Caco-2 (cell line): Measurements from ENCODE around the gene CDK14. TPM values are rescaled to one million over a fixed set of nuclear protein-coding genes. Genes with fewer than 3 reads are reported as not detected.
"Not testable (repeated sequence)": the region's sequence is repeated elsewhere in the genome, so short reads cannot be mapped to it uniquely, and the experiment has no call there.

Experiments used
- BruUV-seq: library from RNA; stranded (reverse); fragments of 400-500 nt; replicated peaks from 2 replicates; lab custom pipeline; 2021; lab: Mats Ljungman, UMichigan
- CTCF ChIA-PET: fragments of 300-600 bp; sonication (Branson Sonifier 250); formaldehyde crosslinking; loops from one replicate; lab custom pipeline; 2022; ENCODE audit warnings: antibody characterized with exemption; lab: Charles Lee
- POLR2A ChIA-PET: fragments of 300-600 bp; sonication (Branson Sonifier 250); formaldehyde crosslinking; loops from one replicate; lab custom pipeline; 2022; ENCODE audit warnings: antibody characterized with exemption; lab: Charles Lee
- DNase-seq, 2 experiments: peaks; one replicate each; pipeline versions ENCODE4 v3.0.0 to v3.0.0-alpha.2; 2020 to 2022
- H3K27me3 ChIP-seq: replicated peaks from 2 replicates; pipeline ENCODE4 v1.6.0; 2011; ENCODE audit warnings: low read length; ENCODE audit not compliant: control insufficient read depth, insufficient read depth
- H3K36me3 ChIP-seq: 2 replicates; pipeline ENCODE4 v1.5.1; 2011; ENCODE audit warnings: low read length; ENCODE audit not compliant: control insufficient read depth, insufficient read depth
- H3K4me1 ChIP-seq: fragments of 250-450 bp; sonication (Bioruptor Pico); 2 replicates; pipeline ENCODE4 v1.5.1; 2020; ENCODE audit warnings: mild to moderate bottlenecking
- H3K4me3 ChIP-seq: 2 replicates; pipeline ENCODE4 v1.5.1; 2011; ENCODE audit warnings: low read depth, mild to moderate bottlenecking, control low read depth, low read length
- H3K9me3 ChIP-seq: fragments of 250-450 bp; sonication (Bioruptor Pico); 2 replicates; pipeline ENCODE4 v1.5.1; 2020; ENCODE audit warnings: mild to moderate bottlenecking, moderate library complexity
- H3K27ac Mint-ChIP-seq: one replicate; pipeline ENCODE4 v1.8.0; 2022; ENCODE audit warnings: mixed read lengths; ENCODE audit not compliant: unreplicated experiment
- H3K27me3 Mint-ChIP-seq: one replicate; pipeline ENCODE4 v1.8.0; 2022; ENCODE audit warnings: mixed read lengths; ENCODE audit not compliant: insufficient read depth, unreplicated experiment
- H3K36me3 Mint-ChIP-seq: one replicate; pipeline ENCODE4 v1.8.0; 2022; ENCODE audit warnings: mild to moderate bottlenecking, mixed read lengths; ENCODE audit not compliant: insufficient read depth, unreplicated experiment
- H3K4me1 Mint-ChIP-seq: one replicate; pipeline ENCODE4 v1.8.0; 2022; ENCODE audit warnings: low read depth, mixed read lengths; ENCODE audit not compliant: unreplicated experiment
- H3K4me3 Mint-ChIP-seq: one replicate; pipeline ENCODE4 v1.8.0; 2022; ENCODE audit warnings: mild to moderate bottlenecking, moderate library complexity, mixed read lengths; ENCODE audit not compliant: unreplicated experiment
- H3K9me3 Mint-ChIP-seq: one replicate; pipeline ENCODE4 v1.8.0; 2022; ENCODE audit warnings: mixed read lengths; ENCODE audit not compliant: unreplicated experiment
- intact Hi-C: fragments of 100-400 bp; cut with micrococcal nuclease; formaldehyde crosslinking; loops from one replicate; pipeline ENCODE4 v1.10.0; 2022; ENCODE audit not compliant: unreplicated experiment
- total RNA-seq: library from RNA; stranded (reverse); gene quantifications from 2 replicates; pipeline ENCODE4 v1.2.3, GENCODE V29; 2022
- TF ChIP-seq, protein P1 (sequence below), 2 experiments: fragments of 200-600 bp in 1 of 2; IDR thresholded peaks; 1 replicate in 1 of 2; 2 replicates in 1 of 2; pipeline versions ENCODE4 v1.5.1 to v1.8.0; 2011 to 2022; ENCODE audit warnings: antibody characterized with exemption in 1 of 2, control low read depth in 1 of 2, inconsistent platforms in 1 of 2, low read depth in 1 of 2, low read length in 1 of 2, mild to moderate bottlenecking in 1 of 2, moderate library complexity in 1 of 2; ENCODE audit not compliant: insufficient read depth in 1 of 2, severe bottlenecking in 1 of 2, unreplicated experiment in 1 of 2

Gene CDK14
- total RNA-seq, 1 experiment from 2014 or later = 18.2 TPM

DNA sequence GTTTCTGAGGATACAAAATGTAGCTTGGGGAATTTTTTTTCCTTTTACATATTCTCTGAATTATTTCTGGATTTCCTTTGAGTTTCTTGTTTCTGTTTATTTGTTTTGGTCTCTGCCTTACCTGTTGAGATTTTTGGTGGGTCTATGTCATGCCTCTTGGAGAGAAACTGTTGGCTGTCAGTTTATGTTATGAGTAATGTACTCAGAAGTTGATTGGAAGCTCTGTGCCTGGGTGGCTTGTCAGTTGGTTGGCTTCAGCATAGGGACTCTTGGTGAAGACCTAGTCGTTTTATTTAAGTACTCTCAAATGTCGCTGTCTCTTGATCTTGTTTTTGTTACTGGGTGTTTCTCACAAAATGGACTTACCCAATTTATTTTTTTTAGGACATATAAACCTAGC lies 132.4 kb downstream of the CDK14 start:
- Mint-ChIP-seq H3K9me3 (peaks cover 14% of the 10 kb centered on the region), H3K36me3 (no peaks in the 10 kb centered on the region), H3K27ac (no peak overlapping the region), H3K27me3 (no peaks in the 10 kb centered on the region), H3K4me1 (peaks cover 37% of the 10 kb centered on the region), H3K4me3 (no peak overlapping the region)
- Histone ChIP-seq H3K4me3 (no peak overlapping the region), H3K36me3 (no peaks in the 10 kb centered on the region), H3K27me3 (no peaks in the 10 kb centered on the region), H3K4me1 (peaks cover 23% of the 10 kb centered on the region), H3K9me3 (peaks cover 9% of the 10 kb centered on the region)
- TF ChIP-seq, protein P1, sequence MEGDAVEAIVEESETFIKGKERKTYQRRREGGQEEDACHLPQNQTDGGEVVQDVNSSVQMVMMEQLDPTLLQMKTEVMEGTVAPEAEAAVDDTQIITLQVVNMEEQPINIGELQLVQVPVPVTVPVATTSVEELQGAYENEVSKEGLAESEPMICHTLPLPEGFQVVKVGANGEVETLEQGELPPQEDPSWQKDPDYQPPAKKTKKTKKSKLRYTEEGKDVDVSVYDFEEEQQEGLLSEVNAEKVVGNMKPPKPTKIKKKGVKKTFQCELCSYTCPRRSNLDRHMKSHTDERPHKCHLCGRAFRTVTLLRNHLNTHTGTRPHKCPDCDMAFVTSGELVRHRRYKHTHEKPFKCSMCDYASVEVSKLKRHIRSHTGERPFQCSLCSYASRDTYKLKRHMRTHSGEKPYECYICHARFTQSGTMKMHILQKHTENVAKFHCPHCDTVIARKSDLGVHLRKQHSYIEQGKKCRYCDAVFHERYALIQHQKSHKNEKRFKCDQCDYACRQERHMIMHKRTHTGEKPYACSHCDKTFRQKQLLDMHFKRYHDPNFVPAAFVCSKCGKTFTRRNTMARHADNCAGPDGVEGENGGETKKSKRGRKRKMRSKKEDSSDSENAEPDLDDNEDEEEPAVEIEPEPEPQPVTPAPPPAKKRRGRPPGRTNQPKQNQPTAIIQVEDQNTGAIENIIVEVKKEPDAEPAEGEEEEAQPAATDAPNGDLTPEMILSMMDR (IDR thresholded peaks at IDR 0.05; ENCODE audit: insufficient read depth in 1 of 2, low read depth in 1 of 2, low read length in 1 of 2, severe bottlenecking in 1 of 2, unreplicated experiment in 1 of 2) = no peak
- CTCF ChIA-PET = interaction anchor here (0.6 kb wide), 1 partner anchor 57 kb away, joined by 5 read pairs; no protein-coding TSS in a partner anchor
- POLR2A ChIA-PET = no interaction called here
- no peak for DNase-seq
- intact Hi-C loops = no loop called here
- no TSS peak for BruUV-seq

DNA sequence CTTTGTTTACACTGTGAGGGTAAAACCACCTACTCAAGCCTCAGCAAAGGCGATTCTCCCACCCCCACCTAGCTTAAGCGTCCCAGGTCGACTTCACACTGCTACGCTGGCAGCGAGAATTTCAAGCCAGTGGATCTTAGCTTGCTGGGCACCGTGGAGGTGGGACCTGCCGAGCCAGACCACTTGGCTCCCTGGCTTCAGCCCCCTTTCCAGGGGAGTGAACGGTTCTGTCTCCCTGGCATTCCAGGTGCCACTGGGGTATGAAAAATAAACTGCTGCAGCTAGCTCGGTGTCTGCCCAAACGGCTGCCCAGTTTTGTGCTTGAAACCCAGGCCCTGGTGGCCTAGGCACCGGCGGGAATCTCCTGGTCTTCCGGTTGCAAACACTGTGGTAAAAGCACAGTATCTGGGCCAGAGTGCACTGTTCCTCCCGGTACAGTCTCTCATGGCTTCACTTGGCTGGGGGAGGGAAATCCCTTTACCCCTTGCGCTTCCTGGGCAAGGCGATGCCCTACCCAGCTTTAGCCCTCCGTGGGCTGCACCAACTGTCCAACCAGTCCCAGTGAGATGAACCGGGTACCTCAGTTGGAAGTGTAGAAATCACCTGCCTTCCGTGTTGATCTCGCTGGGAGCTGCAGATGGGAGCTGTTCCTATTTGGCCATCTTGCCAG lies 139.6 kb downstream of the CDK14 start:
- peaks cover 14% of the 10 kb centered on the region for H3K9me3 ChIP-seq
- H3K36me3 Mint-ChIP-seq, POLR2A ChIA-PET, DNase-seq, H3K27me3 ChIP-seq, H3K27me3 Mint-ChIP-seq, H3K4me1 Mint-ChIP-seq, H3K36me3 ChIP-seq, H3K4me3 ChIP-seq, H3K4me3 Mint-ChIP-seq, BruUV-seq, H3K4me1 ChIP-seq, intact Hi-C loops, CTCF ChIA-PET: not testable (repeated sequence)
- Mint-ChIP-seq H3K27ac (peak overlapping the region; percentile 53), H3K9me3 (peaks cover 28% of the 10 kb centered on the region)

DNA sequence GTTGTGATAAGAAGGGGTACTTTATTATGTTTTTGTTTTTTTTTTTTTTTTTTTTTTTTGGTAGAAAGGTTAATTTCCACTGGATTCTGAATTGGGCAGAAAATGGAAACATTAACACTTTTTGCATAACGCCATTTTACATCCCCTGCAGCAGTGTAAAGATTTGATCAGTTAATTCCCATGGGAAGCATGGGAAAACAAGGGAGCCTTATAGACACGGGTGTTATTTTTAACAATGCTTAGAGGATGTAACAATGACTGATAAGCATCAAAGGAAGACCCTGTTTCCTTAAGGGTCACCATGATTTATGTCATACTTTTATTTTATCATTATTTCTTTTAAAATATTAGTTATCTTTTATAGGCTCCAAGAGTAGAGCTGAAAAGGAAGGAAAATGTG lies 140.2 kb downstream of the CDK14 start:
- Mint-ChIP-seq H3K36me3 (no peaks in the 10 kb centered on the region), H3K27ac (peak overlapping the region; percentile 53)
- BruUV-seq = no TSS peak

More for the DNA sequence above, 140.2 kb downstream of the CDK14 start:
- Mint-ChIP-seq H3K27me3 (no peaks in the 10 kb centered on the region), H3K4me1 (no peaks in the 10 kb centered on the region), H3K4me3 (no peak overlapping the region), H3K9me3 (peaks cover 28% of the 10 kb centered on the region)
- TF ChIP-seq, protein P1 (IDR thresholded peaks at IDR 0.05; ENCODE audit: insufficient read depth in 1 of 2, low read depth in 1 of 2, low read length in 1 of 2, severe bottlenecking in 1 of 2, unreplicated experiment in 1 of 2) = no peak
- Histone ChIP-seq H3K9me3 (peaks cover 9% of the 10 kb centered on the region), H3K27me3 (no peaks in the 10 kb centered on the region), H3K4me3 (no peak overlapping the region), H3K4me1 (no peaks in the 10 kb centered on the region), H3K36me3 (no peaks in the 10 kb centered on the region)
- ChIA-PET POLR2A (no interaction called here), CTCF (no interaction called here)
- no peak for DNase-seq
- intact Hi-C loops = no loop called here
